Retina (tissue), 1 donor: ENCODE data around the gene LRRK2.
A peak's percentile ranks its signal among the peaks of the same experiment; 100 is the strongest.
"Not testable (repeated sequence)": the region's sequence is repeated elsewhere in the genome, so short reads cannot be mapped to it uniquely, and the experiment has no call there.

Experiments used
- DNase-seq: peaks from one replicate; pipeline ENCODE4 v3.0.0-alpha.2; 2016

The LRRK2 gene

DNA sequence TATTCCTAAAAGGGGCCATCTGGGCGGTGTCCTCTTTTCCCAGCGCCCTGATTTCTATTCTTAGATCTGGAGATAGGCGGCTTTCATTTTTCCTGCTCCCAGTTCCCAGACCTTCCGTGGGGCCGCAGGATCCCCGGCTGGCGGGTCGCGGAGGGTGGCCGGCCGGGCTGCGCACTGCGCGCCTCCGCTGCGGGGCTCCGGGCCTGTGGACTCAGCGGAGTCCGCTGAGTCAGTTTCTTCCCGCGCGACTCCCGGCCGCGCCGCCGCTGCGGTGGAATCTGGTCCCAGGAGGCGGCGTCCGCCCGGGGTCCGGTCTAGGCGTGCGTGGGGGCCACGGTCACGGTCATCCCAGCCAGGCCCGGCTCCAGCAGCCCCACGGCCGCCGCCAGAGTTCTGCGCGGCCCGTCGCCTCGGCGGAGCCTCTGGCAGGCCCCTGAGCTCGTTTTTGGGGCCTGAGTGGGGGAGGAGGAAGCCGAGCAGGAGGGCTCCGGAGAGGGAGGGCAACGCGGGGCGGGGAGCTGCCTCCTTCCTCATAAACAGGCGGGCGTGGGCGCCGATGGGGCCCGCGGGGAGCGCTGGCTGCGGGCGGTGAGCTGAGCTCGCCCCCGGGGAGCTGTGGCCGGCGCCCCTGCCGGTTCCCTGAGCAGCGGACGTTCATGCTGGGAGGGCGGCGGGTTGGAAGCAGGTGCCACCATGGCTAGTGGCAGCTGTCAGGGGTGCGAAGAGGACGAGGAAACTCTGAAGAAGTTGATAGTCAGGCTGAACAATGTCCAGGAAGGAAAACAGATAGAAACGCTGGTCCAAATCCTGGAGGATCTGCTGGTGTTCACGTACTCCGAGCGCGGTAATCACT lies at the start of gene LRRK2:
Gene LRRK2, plus strand, starts transcription at position 559 of the 853 bp plus-strand sequence. Its CDS starts 135 bp downstream, at position 694.
- peak; percentile 90 for DNase-seq

DNA sequence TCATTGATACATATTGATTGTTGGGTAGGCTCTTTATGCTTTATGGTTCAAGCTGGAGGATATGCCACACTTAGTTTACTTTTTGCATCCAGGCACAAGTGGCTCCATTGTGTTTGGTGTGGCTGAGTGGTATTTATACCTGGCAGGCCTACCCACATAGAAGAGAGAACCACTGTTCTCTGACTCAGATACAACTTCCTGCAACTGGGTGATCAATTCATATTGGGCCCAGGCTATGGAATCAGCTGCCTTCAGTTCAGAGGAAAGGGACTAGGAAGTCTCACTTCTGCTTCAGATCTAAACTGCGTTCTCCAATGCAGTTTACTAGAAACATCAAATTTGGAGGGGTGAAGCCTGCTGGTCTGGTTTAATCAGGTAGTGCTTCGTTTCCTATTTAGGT lies 49.8 kb upstream of the LRRK2 start:
- DNase-seq, result no peak

DNA sequence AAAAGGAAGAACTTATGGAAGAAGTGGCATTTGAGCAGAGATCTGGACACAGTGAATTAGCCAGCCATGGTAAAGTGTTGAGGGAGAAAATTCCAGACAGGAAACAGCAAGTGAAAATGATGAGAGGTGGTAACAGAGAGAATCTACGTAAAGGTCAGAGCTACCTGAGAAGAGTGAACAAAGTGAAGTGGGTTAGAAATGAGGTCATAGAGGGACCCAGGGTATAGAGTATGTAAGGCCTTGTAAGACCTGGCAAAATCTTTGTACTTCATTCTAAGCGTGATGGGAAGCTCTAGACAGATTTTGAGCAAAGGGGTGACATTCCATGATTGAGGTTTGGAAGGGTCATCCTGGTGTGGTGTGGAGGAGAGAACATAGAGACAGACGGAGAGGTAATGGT lies 49.3 kb upstream of the LRRK2 start:
- no peak for DNase-seq

DNA sequence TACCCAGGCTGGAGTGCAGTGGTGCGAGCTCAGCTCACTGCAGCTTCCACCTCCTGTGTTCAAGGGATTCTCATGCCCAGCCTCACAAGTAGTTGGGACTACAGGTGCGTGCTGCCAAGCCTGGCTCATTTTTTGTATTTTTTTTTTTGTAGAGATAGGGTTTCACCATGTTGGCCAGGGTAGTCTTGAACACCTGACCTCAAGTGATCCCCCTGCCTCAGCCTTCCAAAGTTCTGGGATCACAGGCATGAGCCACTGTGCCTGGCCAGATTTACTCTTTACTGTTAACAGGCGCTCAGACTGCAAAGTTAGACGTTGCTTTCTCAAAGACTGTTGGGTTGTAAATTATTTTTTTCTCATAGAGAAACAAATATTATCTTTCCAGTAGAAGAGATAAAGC lies 46.1 kb upstream of the LRRK2 start:
- DNase-seq, result no peak

DNA sequence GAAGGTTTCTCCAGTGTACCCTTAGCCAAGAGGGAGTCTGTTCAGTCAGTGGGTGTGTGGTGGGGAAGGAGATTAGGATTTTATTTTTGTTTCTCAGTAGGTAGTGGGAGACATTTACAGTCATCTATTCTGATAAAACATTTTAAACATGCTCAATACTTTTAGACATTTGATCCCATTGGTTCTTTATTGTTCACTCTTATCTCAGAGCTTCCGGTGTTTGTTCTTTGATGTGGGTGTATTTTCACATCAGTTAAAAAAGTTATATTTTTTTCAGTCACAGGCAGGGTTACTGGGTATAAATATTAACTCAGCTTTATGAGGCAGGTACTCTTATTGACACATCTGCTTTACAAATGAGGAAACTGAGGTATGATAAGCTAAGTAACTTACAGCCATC lies 43.3 kb upstream of the LRRK2 start:
- no peak for DNase-seq

DNA sequence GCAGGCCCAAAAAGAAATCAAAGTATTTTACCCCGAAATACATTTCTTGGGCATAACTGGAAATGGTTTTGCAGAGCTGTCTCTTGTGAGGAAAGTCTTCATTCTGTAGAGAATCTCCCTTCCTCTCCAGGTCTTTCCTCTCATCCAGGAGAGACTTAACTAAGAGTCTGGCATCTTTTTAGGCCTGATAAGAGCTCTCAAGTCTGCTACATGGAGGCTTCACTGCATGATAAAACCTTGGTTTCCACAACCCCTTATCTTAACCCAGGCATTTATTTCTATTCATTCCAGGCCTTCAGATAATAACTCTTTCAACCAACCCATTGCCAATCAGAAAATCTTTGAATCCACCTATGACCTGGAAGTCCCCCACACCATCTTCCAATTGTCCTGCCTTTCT lies 41.1 kb upstream of the LRRK2 start:
- DNase-seq, result no peak

DNA sequence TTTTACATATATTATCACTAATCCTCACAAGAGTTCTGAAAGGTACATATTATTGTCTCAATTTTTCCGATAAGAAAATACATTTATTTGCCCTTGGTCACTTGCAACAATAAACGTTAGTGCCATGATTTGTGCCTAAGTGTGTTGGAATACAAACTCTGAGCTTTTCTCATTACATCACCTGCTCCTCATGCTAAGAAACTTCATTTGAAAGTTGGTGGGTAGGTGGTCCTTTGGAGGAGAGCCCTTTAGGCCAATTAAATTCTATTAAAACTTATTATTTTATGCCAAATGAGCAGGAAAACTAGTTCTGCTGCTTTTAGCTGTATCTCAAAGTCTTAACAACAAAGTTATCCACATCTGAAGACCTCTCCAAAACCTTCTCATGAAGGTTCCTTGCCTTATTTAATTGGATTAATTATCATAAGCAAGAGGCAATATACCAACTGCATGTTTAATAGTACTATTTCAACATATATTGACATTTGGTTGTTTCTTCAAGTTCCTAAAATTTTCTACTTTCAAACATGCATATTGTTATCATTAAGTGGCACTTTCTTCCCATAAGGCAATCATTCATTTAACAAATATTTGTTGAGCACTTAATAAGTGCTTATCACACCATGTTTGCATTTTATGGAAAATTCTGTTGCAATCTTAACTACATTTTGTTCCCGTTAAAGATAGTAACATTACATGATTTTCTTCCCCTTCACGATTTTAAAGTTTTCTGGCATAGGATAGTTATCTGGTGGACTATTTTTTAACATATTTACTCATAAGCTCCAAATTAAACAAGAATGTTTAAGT lies 40.1 kb upstream of the LRRK2 start:
- no peak for DNase-seq

DNA sequence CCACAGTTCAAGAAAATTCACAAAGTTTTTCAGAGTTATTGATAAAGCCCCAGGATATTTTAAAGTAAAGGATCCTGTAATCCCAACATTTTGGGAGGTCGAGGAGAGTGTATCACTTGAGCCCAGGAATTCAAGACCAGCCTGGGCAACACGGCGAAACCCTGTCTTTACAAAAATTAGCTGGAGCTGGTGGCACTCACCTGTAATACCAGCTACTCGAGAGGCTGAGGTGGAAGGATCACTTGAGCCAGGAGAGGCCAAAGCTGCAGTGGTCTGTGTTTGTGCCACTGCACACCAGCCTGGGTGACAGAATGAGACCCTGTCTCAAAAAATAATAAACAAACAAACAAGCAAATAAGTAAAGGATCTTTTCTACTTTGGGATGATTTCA lies 39.5 kb upstream of the LRRK2 start:
- no peak for DNase-seq

DNA sequence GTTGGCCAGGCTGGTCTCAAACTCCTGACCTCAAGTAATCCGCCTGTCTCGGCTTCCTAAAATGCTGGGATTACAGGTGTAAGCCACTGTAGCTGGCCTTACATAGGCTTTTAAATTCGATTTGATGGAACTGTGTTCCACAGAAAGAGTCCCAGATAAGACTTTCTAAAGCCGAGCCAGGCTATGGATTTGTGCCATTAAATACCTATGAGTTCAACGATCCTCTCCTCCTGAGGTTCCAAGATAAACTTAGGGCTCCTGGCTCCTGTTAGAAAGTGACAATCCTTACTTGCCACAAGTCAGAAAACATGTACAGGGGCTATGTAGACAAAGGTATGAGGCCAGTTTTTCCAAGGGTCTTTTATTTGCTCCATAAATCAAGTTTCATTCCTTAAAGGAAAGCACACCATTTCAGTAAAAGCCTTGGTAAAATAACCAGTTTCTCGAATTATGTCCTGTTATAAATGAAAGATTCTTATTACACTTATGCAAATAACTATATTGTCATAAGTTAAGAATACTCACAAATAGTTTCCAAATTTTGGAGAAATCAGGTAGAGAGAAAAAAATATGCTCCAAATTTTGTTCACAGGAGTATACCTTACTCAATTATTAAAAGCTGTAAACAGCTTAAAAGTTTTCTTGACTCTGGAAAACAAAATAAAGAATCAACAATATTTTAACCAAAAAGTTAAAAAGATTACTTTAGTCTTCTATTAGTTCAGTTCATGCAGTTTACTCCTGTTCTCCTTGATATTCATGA lies 36.1 kb upstream of the LRRK2 start:
- no peak for DNase-seq

DNA sequence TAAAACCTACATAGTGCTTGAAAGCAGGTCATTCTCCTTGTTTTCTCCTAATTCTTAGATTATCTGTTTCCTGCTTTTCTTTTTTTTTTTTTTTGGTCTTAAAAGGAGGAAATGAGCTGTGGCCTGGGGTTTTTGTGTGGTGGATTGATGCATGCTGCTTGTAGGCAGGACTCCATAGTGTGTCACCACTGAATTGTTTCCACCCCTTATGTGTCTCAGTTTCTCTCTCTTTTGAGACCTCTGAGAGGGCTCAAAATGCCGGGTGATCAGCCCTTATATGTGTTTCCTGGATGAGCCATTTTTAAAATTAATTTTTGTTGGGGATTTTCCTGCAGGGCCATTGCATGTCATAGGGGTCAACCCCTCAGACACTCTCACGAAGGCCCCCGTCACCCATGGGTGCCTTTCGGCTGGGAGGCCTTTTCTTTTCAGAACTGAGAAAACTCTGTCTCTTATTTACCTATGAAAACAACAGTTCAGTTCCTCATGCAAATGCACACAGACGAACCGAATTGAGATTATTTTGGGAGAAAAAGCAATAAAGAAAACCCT lies 32.0 kb upstream of the LRRK2 start:
- DNase-seq, result no peak

DNA sequence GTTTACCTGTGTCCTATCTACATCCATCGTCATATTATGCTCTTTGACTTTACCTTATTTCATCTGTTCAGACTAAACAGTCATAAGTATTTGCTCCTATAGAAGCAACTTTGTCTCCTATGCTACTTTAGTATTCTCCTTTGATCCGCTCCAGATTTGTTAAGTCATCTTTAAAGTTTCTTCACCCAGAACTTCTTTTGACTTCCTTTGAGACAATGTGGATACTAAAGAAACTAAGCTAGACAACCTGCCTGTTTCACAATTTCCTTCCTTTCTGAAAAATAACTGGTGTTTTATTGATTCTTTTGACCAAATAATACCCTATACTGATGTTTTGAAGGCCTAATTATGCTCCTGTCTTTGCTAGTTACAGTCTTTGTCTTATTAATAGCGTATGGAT lies 30.0 kb upstream of the LRRK2 start:
- DNase-seq, result no peak

DNA sequence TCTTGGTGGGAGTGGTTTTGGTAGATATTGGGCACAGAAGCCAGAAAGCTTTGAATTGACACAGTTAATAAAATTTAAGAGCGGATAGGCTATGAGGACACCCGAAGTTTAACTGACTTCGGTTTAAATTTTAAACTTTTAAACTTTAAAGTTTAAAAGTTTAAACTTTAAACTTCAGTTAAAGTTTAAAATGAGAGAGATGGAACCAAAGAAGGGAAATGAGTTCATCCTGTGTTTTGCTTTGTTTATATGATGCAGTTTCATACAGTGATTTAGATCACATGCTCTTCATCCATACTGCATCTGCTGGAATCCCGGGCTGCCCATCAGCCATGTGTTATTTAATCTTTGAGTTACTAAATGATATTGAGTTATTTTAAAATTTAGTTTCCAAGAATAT lies 27.2 kb upstream of the LRRK2 start:
- DNase-seq, result no peak

DNA sequence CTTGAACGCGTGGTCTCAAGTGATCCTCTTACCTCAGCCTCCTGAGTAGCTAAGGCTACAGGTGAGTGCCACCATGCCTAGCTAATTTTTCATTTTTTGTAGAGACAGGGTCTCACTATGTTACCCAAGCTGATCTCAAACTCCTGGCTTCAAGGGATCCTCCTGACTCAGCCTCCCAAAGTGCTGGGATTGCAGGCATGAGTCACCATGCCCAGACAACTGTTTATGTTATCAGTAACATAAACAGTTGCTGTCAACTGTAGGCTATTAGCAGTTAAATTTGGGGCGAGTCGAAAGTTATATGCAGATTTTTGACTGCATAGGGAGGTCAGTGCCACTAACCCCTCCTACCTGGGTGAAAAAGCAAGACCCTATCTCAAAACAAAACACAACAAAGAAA lies 26.2 kb upstream of the LRRK2 start:
- no peak for DNase-seq

DNA sequence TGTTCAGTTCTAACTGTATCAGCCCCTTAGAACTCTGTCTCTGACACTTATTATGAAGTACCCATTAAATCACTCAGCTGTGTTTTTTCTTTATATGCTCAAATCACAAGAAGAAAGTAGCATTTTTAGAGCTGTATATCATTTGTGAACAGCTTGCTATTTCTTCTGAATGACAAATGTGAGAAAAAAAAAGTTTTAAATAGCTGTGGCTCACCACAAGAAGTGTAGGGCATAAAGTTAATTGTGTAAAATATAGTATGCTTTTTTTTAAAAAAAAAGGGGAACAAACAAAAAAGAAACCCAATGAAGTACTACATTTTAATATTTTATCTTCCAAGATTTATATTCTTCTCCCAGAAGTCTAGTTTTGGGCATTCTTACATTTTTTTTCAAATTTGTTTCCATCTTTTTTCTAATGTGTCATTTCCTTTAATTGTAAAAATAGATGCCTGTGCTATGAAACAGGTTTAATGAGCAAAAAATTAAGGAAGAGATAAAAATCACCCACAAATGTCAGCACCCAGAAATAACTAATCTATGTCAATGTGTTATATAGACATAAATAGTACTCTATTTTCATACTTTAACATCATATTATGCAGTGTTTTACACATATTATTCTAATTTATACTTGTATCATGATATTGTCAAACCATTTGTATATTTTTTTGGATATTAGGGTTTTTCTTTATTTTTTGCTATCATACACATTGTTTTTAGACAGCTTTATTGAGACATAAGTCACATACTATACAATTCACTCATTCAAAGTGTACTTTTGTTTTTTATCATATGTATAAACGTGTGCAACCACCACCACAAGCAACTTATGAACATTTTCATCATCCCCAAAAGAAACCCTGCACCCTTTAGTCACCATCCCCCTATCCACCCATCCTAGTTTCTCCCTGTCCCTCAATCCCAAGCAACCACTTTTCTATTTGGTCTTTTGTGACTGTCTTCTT lies 22.4 kb upstream of the LRRK2 start:
- no peak for DNase-seq

DNA sequence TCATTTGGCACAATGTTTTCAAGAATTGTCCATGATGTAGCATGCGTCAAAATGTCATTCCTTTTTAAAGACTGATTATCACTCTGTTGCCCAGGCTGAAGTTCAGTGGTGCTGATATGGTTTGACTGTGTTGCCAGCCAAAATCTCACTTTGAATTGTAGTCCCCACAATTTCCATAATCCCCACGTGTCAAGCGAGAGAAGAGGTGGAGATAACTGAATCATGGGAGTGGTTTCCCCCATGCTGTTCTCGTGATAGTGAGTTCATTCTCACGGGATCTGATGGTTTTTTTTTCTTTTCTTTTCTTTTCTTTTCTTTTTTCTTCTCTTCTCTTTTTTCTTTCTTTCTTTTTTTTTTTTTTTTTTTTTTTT lies 21.8 kb upstream of the LRRK2 start:
- no peak for DNase-seq

DNA sequence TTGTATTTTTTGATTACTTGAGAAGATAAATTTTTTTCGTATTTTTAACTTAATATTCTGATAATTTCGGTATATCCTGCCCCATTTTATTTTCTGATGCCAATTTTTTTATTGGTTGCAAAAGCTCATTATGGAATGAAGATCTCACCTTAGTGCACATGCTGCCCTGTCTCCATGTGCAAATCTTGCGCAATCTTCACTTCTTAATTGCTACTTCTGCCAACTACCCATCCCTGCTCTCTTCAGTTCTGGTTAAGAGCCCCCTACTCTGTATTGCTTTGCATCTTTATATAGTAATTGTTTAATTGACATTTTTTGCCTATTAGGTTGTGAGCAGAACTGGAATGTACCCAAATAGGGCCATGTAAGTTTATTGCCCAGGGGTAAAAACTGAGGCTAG lies 20.5 kb upstream of the LRRK2 start:
- no peak for DNase-seq

DNA sequence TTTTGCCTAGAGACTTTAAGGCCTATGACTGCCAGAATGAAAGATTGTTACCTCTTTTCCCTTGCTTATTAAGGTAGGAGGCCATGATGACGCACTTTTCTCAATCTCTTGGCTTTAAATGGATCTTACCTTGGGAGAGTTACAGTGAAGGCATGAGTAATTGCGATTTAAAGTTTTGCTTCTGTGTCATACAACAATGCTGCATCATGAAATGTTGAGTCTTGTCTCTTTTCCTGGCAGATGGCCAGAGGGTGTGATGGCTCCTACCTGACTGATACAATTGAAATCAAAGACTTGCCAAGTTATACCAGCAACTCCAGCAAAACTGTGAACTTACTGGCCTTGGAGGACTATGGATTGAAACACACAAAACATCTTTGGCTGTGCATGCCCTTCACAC lies 17.2 kb upstream of the LRRK2 start:
- no peak for DNase-seq

DNA sequence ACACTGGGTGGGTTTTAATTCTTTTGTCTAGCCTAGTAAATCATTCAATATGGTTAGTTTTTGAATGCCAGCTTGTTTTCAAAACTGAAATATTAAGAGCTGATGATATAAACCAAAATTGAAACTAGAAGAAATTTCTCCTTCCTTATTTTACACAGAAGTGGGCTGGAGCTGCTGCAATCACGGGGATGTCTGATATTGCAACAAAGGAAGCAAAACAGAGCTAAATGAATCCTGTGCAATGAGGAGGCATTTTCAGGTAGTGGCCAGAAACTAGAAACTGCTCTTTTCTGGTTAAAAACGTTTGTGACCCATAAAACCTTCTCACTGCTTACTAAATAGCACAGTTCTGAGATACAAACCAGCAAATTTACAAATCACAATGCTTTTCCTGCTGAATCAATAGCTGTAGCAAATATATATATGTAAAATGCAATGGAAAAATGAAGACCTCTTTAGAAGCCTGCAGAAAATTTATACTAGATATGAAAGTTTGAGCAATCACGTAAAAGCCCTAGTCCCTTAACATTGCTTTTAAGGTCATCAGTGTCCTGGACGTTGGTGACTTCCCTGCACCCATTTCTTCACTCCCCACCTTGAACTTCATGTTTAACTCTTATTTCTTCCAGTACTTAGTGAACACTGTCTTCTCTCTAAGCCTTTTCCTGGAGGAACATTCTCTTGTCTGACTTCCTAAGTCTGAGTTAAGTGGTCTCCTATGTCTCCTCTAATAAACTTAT lies 15.9 kb upstream of the LRRK2 start:
- no peak for DNase-seq

DNA sequence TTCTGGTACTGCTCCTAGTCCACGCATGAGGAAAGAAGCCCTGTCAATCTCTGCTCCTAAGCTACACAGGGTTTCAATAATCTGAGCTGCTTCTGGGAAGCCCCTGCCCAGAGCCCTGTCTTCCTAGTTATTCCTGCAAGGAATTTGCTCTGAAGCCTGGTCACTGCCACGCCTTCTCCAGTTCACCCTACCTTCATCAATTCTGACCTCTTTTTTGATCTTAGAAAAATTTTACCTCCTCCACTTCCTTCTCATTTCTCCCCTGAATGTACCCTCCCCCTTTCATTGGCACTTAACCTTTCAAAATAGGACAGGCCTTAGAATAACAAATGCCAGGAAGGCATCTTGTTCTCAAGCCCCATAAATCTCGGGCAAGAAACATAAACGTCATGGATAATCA lies 14.9 kb upstream of the LRRK2 start:
- DNase-seq, result no peak

DNA sequence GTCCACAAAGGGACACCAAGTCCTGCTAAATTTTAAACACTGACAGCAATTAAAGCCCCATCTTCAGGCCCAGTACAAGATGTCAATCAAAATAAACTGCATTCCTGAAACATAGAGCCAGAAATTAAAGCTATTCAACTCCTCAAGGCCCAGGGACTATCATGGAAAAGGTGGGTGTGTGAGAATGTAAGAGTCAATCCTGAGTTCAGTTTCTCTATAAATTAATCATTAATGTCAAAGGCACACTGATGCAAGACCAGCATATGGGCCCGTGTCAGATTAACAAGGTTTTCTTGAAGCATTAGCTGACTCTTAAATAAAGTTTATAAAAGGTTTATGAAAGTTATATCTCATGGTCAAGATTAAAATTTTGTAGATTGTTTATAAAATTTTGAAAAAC lies 13.6 kb upstream of the LRRK2 start:
- DNase-seq, result not testable (repeated sequence)

DNA sequence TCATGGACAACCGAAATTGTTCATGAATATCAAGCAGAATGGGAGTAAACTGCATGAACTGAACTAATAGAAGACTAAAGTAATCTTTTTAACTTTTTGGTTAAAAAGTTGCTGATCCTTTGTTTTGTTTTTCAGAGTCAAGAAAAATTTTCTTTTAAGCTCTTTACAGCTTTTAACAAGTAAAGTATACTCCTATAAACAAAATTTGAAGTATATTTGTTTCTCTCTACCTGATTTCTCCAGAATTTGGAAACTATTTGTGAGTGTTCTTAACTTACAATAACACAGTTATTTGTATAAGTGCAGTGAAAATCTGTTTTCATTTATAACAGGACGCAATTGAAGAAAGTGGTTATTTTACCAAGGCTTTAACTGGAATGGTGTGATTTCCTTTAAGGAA lies 12.2 kb upstream of the LRRK2 start:
- no peak for DNase-seq
